Sigmoid colon (tissue), 7 donors: Measurements from ENCODE around the gene SLC16A11. TPM values are rescaled to one million over a fixed set of nuclear protein-coding genes. Genes with fewer than 3 reads are reported as not detected.
A peak's percentile ranks its signal among the peaks of the same experiment; 100 is the strongest.

Experiments
- DNase-seq: peaks from one replicate; pipeline ENCODE4 v3.0.0-alpha.2; 2019
- H3K27ac ChIP-seq, 4 donors: fragments of 200-600 bp; sonication (generic); one replicate each; pipeline ENCODE4 v1.5.1; 2016 to 2019; ENCODE audit warnings: mild to moderate bottlenecking in 1 of 4
- H3K27me3 ChIP-seq, 3 donors: fragments of 200-600 bp; sonication (generic); one replicate each; pipeline ENCODE4 v1.5.1; 2019; ENCODE audit warnings: mild to moderate bottlenecking in 1 of 3
- H3K36me3 ChIP-seq, 4 donors: fragments of 200-600 bp; sonication (generic); one replicate each; pipeline ENCODE4 v1.5.1; 2016 to 2019
- H3K4me1 ChIP-seq, 4 donors: fragments of 200-600 bp; sonication (generic); one replicate each; pipeline ENCODE4 v1.5.1; 2017 to 2019
- H3K4me3 ChIP-seq, 4 donors: fragments of 200-600 bp; sonication (generic); one replicate each; pipeline ENCODE4 v1.5.1; 2017 to 2019; ENCODE audit warnings: mild to moderate bottlenecking in 2 of 4, moderate library complexity in 1 of 4
- H3K9me3 ChIP-seq, 4 donors: fragments of 200-600 bp in 3 of 4; sonication (generic) in 3 of 4; one replicate each; pipeline versions ENCODE4 v1.5.1 to v1.6.1; 2013 to 2019
- CTCF ChIP-seq, 4 experiments: fragments of 450-650 bp in 3 of 4; fragments of 200-600 bp in 1 of 4; IDR thresholded peaks; one replicate each; pipeline ENCODE4 v1.5.1; 2016 to 2019; ENCODE audit warnings: antibody characterized with exemption in 4 of 4, mild to moderate bottlenecking in 3 of 4, moderate library complexity in 2 of 4
- EP300 ChIP-seq, 4 donors: sonication (generic); formaldehyde crosslinking; IDR thresholded peaks; one replicate each; pipeline ENCODE4 v1.6.1; 2017; ENCODE audit warnings: antibody characterized with exemption in 4 of 4
- POLR2A ChIP-seq, 2 donors: fragments of 450-650 bp; IDR thresholded peaks; one replicate each; pipeline ENCODE4 v1.6.1; 2016; ENCODE audit warnings: antibody characterized with exemption in 2 of 2, mild to moderate bottlenecking in 2 of 2, moderate library complexity in 2 of 2
- POLR2AphosphoS5 ChIP-seq, 4 donors: sonication (generic); formaldehyde crosslinking; IDR thresholded peaks; one replicate each; pipeline ENCODE4 v1.6.1; 2017; ENCODE audit warnings: antibody characterized with exemption in 4 of 4
- WGBS, 2 donors: extraction: QIAGEN DNeasy Blood & Tissue Kit; methylation state at CpG; one replicate each; pipeline ENCODE4 v1.1.7; 2013; 5-methylcytosine and 5-hydroxymethylcytosine counted together
- intact Hi-C: fragments of 100-400 bp; cut with DNase I; formaldehyde crosslinking; loops from one replicate; pipeline ENCODE4 v1.15.1; 2023
- polyA plus RNA-seq, 3 donors: library from polyadenylated mRNA; stranded (reverse); fragments of 200-250 nt; gene quantifications; one replicate each; pipeline ENCODE4 v1.2.3, GENCODE V29; 2013
- total RNA-seq, 4 donors: library from RNA; depleted of rRNA; stranded (reverse); fragments of >200 nt; gene quantifications; one replicate each; pipeline ENCODE4 v1.1.0, GENCODE V29; 2016
- donor health status: healthy with polysubstance abuse.
- donor health status: Bipolar disorder and iron deficiency.
- donor health status: healthy.

The SLC16A11 gene
- total and polyA plus RNA-seq, 7 donors, result 0.33 to 2.4 (median 0.45) TPM; not detected in 3

- Histone ChIP-seq H3K9me3 (no peaks in the 10 kb centered on the region), H3K36me3 (no peaks in the 10 kb centered on the region), H3K27me3 (peaks cover 9 to 30% (median 18%) of the 10 kb centered on the region in 3 donors), H3K27ac (peak within 1 kb of the TSS; percentile 64 to 71 (median 68)), H3K4me3 (peak within 1 kb of the TSS in 3 of 4 donors; percentile 21 to 37 (median 26)), H3K4me1 (peaks cover 0 to 40% (median 37%) of the 10 kb centered on the region in 4 donors)
- no peak for DNase-seq
- intact Hi-C loops, result loop anchor here (5.0 kb wide), 1 partner anchor 111 kb away; no protein-coding TSS in a partner anchor
- TF ChIP-seq CTCF (IDR thresholded peaks at IDR 0.05), result no peak
- no peak for TF ChIP-seq POLR2A (IDR thresholded peaks at IDR 0.05)
- TF ChIP-seq EP300 (IDR thresholded peaks at IDR 0.05), result no peak
- no peak for TF ChIP-seq POLR2AphosphoS5 (IDR thresholded peaks at IDR 0.05)
- whole genome bisulfite sequencing, 2 donors, result 11 to 16% methylated on average over 47 of the region's 47 CpGs
Observed at GRCh38 chr17:7022781-7023571, 20.9 kb downstream of the SLC16A11 start, which contains the start of gene BCL6B. BCL6B (plus strand) TSS chr17:7023050; CDS start chr17:7023672, 622 bp downstream.

GRCh38 chr17:7021993-7022778, 21.7 kb downstream of the SLC16A11 start:
- Histone ChIP-seq H3K27ac (peak overlapping the region; percentile 64 to 71 (median 68)), H3K36me3 (peaks cover 0 to 3% (median under 1%) of the 10 kb centered on the region in 4 donors), H3K27me3 (peaks cover 9 to 30% (median 18%) of the 10 kb centered on the region in 3 donors), H3K9me3 (no peaks in the 10 kb centered on the region), H3K4me3 (peak overlapping the region in 3 of 4 donors; percentile 9 to 26 (median 18)), H3K4me1 (peaks cover 0 to 48% (median 45%) of the 10 kb centered on the region in 4 donors)
- TF ChIP-seq POLR2AphosphoS5 (IDR thresholded peaks at IDR 0.05), result peak in 2 of 4 donors; percentile 40 to 42
- TF ChIP-seq EP300 (IDR thresholded peaks at IDR 0.05), result no peak
- TF ChIP-seq POLR2A (IDR thresholded peaks at IDR 0.05), result no peak
- peak; percentile 81 to 98 (median 88) for TF ChIP-seq CTCF (IDR thresholded peaks at IDR 0.05)
- peak; percentile 91 for DNase-seq
- 1 to 2% methylated on average over 53 of the region's 53 CpGs for WGBS, 2 donors
- intact Hi-C loops, result loop anchor here (5.0 kb wide), 1 partner anchor 110 kb away; no protein-coding TSS in a partner anchor

- H3K36me3 ChIP-seq, result peaks cover 0 to 12% (median 5%) of the 10 kb centered on the region in 4 donors
- H3K4me1 ChIP-seq, result peaks cover 0 to 58% (median 51%) of the 10 kb centered on the region in 4 donors
- WGBS, 2 donors, result 61 to 72% methylated on average over 11 of the region's 11 CpGs
- peak overlapping the region; percentile 26 to 88 (median 68) for H3K27ac ChIP-seq
- H3K27me3 ChIP-seq, result peaks cover 9 to 30% (median 18%) of the 10 kb centered on the region in 3 donors
- no peaks in the 10 kb centered on the region for H3K9me3 ChIP-seq
- TF ChIP-seq EP300 (IDR thresholded peaks at IDR 0.05) (no peak), POLR2AphosphoS5 (IDR thresholded peaks at IDR 0.05) (no peak), POLR2A (IDR thresholded peaks at IDR 0.05) (no peak), CTCF (IDR thresholded peaks at IDR 0.05) (no peak)
- H3K4me3 ChIP-seq, result no peak overlapping the region
- intact Hi-C loops, result loop anchor here (5.0 kb wide), 1 partner anchor 109 kb away; no protein-coding TSS in a partner anchor
- DNase-seq, result no peak
Observed at GRCh38 chr17:7020894-7021664, 22.8 kb downstream of the SLC16A11 start.
